K562 (cell line): Measurements from ENCODE around the gene IKZF4. TPM values are rescaled to one million over a fixed set of nuclear protein-coding genes. Genes with fewer than 3 reads are reported as not detected.

ENCODE experiments used
- LEF1 ChIP-seq: fragments of 450-650 bp; IDR thresholded peaks from 2 replicates; pipeline ENCODE4 v1.6.1; 2016; ENCODE audit warnings: mild to moderate bottlenecking
- MAFK ChIP-seq: IDR thresholded peaks from 2 replicates; pipeline ENCODE4 v1.6.1; 2011; ENCODE audit warnings: low read length, improper control_type of control experiment
- NFIC ChIP-seq: fragments of 450-650 bp; IDR thresholded peaks from 2 replicates; pipeline ENCODE4 v1.6.1; 2017; ENCODE audit warnings: mild to moderate bottlenecking, inconsistent platforms
- PHF8 ChIP-seq: fragments of 200-600 bp; sonication (generic); IDR thresholded peaks from 2 replicates; pipeline ENCODE4 v1.6.1; 2012; ENCODE audit warnings: mixed run types, mild to moderate bottlenecking, inconsistent platforms, low read length, moderate library complexity, borderline replicate concordance
- POLR2G ChIP-seq: fragments of 200-400 bp; formaldehyde crosslinking; IDR thresholded peaks from 2 replicates; pipeline ENCODE4 v1.6.1; 2017; ENCODE audit warnings: low read depth, mild to moderate bottlenecking, antibody characterized with exemption, low read length, moderate library complexity
- RB1 ChIP-seq: fragments of 450-650 bp; IDR thresholded peaks from 2 replicates; pipeline ENCODE4 v1.6.1; 2017; ENCODE audit warnings: low read depth, mild to moderate bottlenecking
- RBM34 ChIP-seq: fragments of 200-400 bp; formaldehyde crosslinking; IDR thresholded peaks from 2 replicates; pipeline ENCODE4 v1.6.1; 2018; ENCODE audit warnings: low read length, borderline replicate concordance; ENCODE audit not compliant: insufficient read depth
- SP1 ChIP-seq: sonication (generic); formaldehyde crosslinking; IDR thresholded peaks from 2 replicates; pipeline ENCODE4 v1.8.1; 2022; ENCODE audit warnings: mild to moderate bottlenecking, missing genetic modification reagents
- SPI1 ChIP-seq: IDR thresholded peaks from 2 replicates; pipeline ENCODE4 v1.6.1; 2011; ENCODE audit warnings: low read depth, low read length, control low read depth, borderline replicate concordance
- SREBF2 ChIP-seq: sonication (generic); formaldehyde crosslinking; IDR thresholded peaks from 2 replicates; pipeline ENCODE4 v1.4.0; 2020; ENCODE audit warnings: mild to moderate bottlenecking, missing genetic modification reagents
- TRIM24 ChIP-seq, 2 experiments: fragments of 450-650 bp; IDR thresholded peaks; 2 replicates each; pipeline ENCODE4 v1.6.1; 2016
- polyA plus RNA-seq, 8 experiments: library from polyadenylated mRNA; depleted of rRNA in 4 of 8; stranded (reverse) in 5 of 8; unstranded in 3 of 8; fragments of >200 nt; fragmentation: Nextera tagmentation in 2 of 8; fragmentation: Illumina TruSeq in 1 of 8; extraction: Ambion mirVana in 2 of 8; extraction: Trizol in 1 of 8; gene quantifications; 2 replicates each; pipeline versions ENCODE4 v1.2.1 to v1.2.3, GENCODE V29; 2011 to 2014; ENCODE audit warnings: inconsistent platforms in 1 of 8, missing spikeins in 1 of 8
- total RNA-seq, 7 experiments: library from RNA; depleted of rRNA in 6 of 7; stranded (reverse); fragments of >200 nt in 6 of 7; fragmentation: Illumina TruSeq in 2 of 7; extraction: Trizol in 2 of 7; gene quantifications; 2 replicates each; pipeline versions ENCODE4 v1.2.1 to v1.2.3, GENCODE V29; 2011 to 2021; ENCODE audit warnings: low replicate concordance in 1 of 7
- TF ChIP-seq, protein P1 (sequence below): fragments of 250-450 bp; sonication (Bioruptor Pico); IDR thresholded peaks from 2 replicates; pipeline ENCODE4 v1.5.0; 2022; ENCODE audit warnings: mild to moderate bottlenecking
- TF ChIP-seq, protein P2 (sequence below): sonication (generic); formaldehyde crosslinking; IDR thresholded peaks from 2 replicates; pipeline ENCODE4 v1.8.1; 2023; ENCODE audit warnings: mild to moderate bottlenecking, missing genetic modification reagents
- TF ChIP-seq, protein P3 (sequence below): conservative IDR thresholded peaks from 2 replicates; pipeline ENCODE4 v1.6.1; 2011; ENCODE audit warnings: low read depth, mild to moderate bottlenecking, low read length; ENCODE audit not compliant: control insufficient read depth
- TF ChIP-seq, protein P4 (sequence below): fragments of 200-800 bp; sonication (Bioruptor generic); IDR thresholded peaks from 2 replicates; pipeline ENCODE4 v1.6.1; 2017; ENCODE audit warnings: missing genetic modification characterization, missing compliant biosample characterization
- TF ChIP-seq, protein P5 (sequence below): fragments of 450-650 bp; IDR thresholded peaks from 2 replicates; pipeline ENCODE4 v1.6.1; 2017; ENCODE audit warnings: antibody characterized with exemption, mild to moderate bottlenecking

IKZF4 gene
- total and polyA plus RNA-seq, 9 of the 15 experiments (the other 6 are each of a cell fraction or from before 2014, with no cell fraction given), result 1.9 to 16.3 (median 3.6) TPM

DNA sequence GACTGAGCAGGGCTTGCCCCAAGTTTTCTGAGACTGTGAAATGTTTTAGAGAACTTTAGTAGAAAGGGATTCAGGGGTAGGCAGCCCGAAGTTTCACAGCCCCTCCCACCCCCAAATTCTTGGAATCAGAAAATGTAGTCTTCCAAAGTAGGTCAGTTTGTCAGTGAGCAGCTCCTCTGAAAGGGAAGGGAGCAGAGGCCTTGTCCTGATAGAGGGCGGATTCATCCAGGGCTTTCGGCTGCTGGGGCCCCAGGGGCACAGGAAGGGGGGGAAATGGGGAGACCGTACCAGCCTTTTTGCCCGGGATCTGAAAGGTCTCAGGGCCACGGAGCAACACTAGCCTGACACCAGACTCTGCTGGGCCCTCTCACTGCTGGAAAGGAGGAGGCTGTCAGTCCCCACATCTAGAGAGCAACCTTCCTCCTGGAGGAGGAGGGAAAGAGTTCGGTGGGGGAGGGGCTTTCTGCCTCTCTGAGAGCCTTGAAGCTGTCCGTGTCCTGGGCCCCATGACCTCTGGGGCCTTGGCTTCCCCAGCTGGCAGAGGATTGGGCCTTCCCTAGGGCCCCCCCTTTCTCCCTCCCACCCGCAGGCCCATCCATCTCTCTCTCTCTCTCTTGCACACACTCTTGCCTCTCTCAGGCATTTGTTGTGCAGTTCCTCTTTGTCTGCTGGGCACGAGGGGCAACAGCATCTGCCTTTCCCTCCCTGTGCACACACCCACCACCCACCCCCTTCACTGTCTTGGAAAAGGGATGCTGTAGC is at the start of gene IKZF4 (continued):
- peak; percentile 34; the same call in 1 of the 2 replicates for TF ChIP-seq PHF8
- 0 out of 2 replicates have a peak, but pooled peaks have one; percentile 6 for TF ChIP-seq NFIC
- TF ChIP-seq, protein P1, sequence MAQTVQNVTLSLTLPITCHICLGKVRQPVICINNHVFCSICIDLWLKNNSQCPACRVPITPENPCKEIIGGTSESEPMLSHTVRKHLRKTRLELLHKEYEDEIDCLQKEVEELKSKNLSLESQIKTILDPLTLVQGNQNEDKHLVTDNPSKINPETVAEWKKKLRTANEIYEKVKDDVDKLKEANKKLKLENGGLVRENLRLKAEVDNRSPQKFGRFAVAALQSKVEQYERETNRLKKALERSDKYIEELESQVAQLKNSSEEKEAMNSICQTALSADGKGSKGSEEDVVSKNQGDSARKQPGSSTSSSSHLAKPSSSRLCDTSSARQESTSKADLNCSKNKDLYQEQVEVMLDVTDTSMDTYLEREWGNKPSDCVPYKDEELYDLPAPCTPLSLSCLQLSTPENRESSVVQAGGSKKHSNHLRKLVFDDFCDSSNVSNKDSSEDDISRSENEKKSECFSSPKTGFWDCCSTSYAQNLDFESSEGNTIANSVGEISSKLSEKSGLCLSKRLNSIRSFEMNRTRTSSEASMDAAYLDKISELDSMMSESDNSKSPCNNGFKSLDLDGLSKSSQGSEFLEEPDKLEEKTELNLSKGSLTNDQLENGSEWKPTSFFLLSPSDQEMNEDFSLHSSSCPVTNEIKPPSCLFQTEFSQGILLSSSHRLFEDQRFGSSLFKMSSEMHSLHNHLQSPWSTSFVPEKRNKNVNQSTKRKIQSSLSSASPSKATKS, result no peak
- TF ChIP-seq RBM34, result no peak
- TF ChIP-seq, protein P2, sequence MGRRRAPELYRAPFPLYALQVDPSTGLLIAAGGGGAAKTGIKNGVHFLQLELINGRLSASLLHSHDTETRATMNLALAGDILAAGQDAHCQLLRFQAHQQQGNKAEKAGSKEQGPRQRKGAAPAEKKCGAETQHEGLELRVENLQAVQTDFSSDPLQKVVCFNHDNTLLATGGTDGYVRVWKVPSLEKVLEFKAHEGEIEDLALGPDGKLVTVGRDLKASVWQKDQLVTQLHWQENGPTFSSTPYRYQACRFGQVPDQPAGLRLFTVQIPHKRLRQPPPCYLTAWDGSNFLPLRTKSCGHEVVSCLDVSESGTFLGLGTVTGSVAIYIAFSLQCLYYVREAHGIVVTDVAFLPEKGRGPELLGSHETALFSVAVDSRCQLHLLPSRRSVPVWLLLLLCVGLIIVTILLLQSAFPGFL (CRISPR knock-in tag), result no peak
- TF ChIP-seq POLR2G, result peak; percentile 10; the same call in 1 of the 2 replicates
- no peak for TF ChIP-seq SREBF2 (CRISPR knock-in tag)
- 0 out of 4 replicates have a peak, but pooled peaks of 1 of the 2 experiments have one; percentile 6 for TF ChIP-seq TRIM24 (IDR thresholded peaks at IDR 0.05)
- TF ChIP-seq MAFK, result 0 out of 2 replicates have a peak, but pooled peaks have one; percentile 5
- TF ChIP-seq, protein P3, sequence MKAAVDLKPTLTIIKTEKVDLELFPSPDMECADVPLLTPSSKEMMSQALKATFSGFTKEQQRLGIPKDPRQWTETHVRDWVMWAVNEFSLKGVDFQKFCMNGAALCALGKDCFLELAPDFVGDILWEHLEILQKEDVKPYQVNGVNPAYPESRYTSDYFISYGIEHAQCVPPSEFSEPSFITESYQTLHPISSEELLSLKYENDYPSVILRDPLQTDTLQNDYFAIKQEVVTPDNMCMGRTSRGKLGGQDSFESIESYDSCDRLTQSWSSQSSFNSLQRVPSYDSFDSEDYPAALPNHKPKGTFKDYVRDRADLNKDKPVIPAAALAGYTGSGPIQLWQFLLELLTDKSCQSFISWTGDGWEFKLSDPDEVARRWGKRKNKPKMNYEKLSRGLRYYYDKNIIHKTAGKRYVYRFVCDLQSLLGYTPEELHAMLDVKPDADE, result 0 out of 2 replicates have a peak, but pooled peaks have one; percentile 24
- TF ChIP-seq, protein P4, sequence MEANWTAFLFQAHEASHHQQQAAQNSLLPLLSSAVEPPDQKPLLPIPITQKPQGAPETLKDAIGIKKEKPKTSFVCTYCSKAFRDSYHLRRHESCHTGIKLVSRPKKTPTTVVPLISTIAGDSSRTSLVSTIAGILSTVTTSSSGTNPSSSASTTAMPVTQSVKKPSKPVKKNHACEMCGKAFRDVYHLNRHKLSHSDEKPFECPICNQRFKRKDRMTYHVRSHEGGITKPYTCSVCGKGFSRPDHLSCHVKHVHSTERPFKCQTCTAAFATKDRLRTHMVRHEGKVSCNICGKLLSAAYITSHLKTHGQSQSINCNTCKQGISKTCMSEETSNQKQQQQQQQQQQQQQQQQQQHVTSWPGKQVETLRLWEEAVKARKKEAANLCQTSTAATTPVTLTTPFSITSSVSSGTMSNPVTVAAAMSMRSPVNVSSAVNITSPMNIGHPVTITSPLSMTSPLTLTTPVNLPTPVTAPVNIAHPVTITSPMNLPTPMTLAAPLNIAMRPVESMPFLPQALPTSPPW (CRISPR knock-in tag), result peak; percentile 98
- peak; percentile 74 for TF ChIP-seq LEF1
- peak; percentile 33; the same call in 1 of the 2 replicates for TF ChIP-seq SP1
- TF ChIP-seq, protein P5, sequence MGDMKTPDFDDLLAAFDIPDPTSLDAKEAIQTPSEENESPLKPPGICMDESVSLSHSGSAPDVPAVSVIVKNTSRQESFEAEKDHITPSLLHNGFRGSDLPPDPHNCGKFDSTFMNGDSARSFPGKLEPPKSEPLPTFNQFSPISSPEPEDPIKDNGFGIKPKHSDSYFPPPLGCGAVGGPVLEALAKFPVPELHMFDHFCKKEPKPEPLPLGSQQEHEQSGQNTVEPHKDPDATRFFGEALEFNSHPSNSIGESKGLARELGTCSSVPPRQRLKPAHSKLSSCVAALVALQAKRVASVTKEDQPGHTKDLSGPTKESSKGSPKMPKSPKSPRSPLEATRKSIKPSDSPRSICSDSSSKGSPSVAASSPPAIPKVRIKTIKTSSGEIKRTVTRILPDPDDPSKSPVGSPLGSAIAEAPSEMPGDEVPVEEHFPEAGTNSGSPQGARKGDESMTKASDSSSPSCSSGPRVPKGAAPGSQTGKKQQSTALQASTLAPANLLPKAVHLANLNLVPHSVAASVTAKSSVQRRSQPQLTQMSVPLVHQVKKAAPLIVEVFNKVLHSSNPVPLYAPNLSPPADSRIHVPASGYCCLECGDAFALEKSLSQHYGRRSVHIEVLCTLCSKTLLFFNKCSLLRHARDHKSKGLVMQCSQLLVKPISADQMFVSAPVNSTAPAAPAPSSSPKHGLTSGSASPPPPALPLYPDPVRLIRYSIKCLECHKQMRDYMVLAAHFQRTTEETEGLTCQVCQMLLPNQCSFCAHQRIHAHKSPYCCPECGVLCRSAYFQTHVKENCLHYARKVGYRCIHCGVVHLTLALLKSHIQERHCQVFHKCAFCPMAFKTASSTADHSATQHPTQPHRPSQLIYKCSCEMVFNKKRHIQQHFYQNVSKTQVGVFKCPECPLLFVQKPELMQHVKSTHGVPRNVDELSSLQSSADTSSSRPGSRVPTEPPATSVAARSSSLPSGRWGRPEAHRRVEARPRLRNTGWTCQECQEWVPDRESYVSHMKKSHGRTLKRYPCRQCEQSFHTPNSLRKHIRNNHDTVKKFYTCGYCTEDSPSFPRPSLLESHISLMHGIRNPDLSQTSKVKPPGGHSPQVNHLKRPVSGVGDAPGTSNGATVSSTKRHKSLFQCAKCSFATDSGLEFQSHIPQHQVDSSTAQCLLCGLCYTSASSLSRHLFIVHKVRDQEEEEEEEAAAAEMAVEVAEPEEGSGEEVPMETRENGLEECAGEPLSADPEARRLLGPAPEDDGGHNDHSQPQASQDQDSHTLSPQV, result peak; percentile 67
- TF ChIP-seq RB1, result peak; percentile 35; the same call in 1 of the 2 replicates
- TF ChIP-seq SPI1, result peak; percentile 95
